NCI-H1092 (cell line): ENCODE data around the gene ANKEF1.

Experiments used
- DNase-seq: peaks from one replicate; lab custom pipeline; 2025; lab: John Stamatoyannopoulos, UW

Gene ANKEF1

DNA sequence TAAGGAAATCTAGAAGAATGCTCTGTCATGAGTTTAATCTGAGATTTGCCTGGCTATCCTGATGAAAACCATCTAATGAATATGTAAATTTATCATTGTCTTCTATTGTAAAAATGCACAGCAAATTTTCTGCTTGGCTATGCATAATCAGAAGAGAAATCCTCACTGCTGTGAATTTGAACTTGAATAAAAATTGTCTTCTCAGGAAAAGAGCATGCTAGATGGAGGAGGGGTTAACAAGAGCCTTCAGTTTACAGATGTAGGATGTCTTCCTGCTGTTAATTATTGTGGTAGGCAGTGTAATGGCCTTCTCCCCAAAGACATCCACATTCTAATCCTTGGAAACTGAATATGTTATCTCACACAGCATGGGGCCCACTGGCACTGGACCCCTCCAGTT, 45.8 kb downstream of the ANKEF1 start:
- DNase-seq = no peak

DNA sequence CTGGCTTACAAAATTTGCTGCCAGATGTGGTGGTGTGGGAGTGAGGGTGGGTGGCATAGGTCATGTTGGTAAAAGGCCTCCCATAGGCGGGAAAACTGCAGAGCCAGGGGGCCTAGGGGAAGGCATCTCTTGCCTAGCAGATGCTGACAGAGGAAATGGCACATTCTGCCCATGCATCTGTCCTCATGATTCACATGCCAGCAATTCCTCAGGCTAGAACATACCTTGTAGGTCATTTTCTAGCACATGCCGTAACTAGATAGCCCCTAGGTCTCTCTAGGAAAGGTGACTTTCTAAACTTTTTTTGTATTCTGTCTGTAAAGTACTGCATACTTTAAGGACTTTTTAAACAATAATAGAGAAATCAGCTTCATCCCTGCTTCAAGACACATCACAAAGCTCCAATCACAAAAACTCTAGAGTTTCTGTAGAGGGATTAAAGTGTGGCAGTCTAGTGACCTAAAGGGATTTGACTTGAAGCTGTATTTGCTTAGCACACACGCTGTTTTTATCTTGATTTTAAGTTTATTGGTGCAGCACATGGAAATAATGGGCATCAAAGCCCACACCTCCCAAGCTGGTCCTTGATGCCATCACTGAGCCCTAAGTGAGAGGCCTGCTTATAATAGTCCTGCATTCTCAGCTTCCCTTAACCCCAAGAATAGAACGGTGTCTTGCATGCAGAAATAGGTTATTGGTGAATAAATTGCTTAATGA, 55.2 kb downstream of the ANKEF1 start:
- DNase-seq = no peak

DNA sequence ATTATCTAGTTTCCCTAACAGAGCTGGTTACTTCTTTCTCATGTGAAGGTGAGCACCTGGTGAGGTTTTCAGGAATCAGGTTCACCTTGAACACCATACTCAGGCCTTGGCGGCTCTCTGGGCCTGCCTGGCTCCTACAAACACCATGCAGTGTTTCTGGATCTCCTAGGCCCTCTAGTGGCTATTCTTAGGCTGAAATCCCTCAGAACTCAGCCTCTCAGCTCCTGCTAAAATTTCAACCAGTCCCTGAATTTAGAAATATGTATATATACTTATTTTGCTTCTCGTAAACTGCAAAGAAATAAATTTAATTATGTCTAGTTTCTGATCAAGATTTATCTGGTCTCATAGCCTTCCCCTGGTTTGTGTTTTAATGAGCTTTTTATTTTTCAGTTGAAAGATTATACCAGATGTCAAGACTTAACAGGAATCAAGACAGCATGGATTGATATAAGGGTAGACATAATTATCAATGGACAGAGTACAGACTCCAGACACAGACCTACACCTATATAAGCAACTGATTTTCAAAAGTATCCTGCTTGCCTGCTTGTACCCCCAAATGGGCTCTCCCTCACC, 55.9 kb downstream of the ANKEF1 start:
- DNase-seq = peak; percentile 61

DNA sequence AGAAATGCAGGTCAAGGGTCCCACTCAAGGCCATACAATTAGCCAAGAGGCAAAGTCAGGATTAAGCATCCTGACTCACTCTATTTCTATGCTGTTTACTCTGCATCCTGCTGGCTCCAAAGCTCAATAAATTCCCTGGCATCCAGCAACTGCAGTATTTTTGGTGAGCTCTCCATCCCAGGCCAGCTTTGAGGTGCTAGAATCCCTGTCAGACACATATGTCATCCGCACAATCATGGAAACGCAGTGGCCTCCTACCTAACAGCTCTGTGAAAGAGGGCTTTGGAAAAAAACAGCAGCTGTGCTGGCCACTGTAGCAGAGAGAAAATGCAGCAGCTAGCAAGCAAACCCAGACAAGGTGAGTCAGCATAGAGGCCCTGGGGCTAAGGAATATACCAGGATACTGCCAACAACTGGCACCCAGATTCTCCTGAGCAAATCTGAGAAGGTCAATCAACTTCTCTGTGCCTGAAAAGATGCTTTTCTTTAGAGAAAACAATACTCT, 58.4 kb downstream of the ANKEF1 start:
- no peak for DNase-seq

DNA sequence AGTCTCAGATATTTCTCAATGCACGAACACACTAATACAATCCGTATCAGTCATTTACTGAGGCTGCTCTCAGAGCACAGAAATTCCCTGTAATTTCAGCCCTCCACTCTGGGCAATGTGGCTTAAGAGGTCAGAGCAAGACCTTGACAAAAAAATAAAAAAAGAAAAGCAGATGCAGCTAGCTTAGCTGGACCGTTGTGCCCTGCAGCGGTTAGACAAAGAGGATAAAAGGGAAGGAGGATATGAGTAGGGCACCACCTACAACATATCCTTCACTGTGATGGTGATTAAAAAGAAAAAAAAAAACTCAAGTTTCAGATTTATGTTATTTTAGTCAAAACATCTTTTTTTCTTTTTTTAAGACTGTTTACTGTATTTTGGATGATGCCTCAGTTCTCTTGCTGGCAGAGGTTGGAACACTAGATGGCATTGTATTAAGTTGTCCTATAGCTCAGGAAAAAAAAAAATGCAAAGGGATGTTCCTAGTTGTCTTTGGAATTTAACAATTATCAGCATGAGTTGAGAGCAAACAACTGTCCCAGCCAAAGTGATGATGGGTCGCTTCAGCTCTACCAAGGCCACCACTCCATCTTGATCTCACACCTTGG, 59.9 kb downstream of the ANKEF1 start:
- DNase-seq = no peak

DNA sequence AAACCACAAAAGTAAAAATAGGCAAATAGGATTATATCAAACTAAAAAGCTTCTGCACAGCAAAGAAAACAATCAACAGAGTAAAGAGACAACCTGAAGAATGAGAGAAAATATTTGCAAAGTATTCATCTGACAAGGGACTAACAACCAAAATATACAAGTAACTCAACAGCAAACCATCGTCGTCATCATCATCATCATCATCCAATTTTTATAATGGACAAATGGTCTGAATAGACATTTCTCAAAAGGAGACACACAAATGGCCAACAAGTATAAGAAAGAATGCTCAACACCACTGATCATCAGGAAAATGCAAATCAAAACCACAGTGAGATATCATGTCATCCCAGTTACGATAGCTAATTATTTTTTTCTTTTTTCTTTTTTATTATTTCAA, 62.0 kb downstream of the ANKEF1 start:
- no peak for DNase-seq

DNA sequence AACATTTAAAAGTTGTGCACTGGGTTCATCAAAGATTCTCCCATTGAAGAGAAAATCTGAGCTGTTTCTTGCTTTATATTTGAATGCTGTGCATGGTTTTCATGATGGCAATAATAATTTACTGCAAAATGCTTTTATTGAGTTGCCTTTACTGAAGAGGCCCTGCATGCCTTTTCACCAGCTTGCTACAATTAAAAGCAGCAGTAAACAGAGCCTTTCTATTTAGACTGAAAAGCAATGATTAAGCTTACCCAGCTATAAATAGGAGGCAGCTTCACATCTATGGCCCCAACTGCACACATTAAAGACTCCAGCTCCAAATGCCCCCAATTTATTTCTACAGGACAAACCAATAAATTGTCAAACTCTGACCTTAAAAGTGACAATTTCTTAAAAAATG, 70.3 kb downstream of the ANKEF1 start:
- no peak for DNase-seq
